Mucosa of descending colon (tissue), 3 donors: Measurements from ENCODE around the gene MECR. TPM values are rescaled to one million over a fixed set of nuclear protein-coding genes. Genes with fewer than 3 reads are reported as not detected.

Experiments used
- ATAC-seq: fragments of 200-7000 bp; cut with Tn5 transposase; one replicate; pipeline ENCODE4 v1.9.1; 2020; ENCODE audit warnings: mild to moderate bottlenecking, moderate library complexity
- DNase-seq, 3 donors: peaks; one replicate each; pipeline ENCODE4 v3.0.0-alpha.2; 2020
- H3K36me3 ChIP-seq: fragments of 200-600 bp; one replicate; pipeline ENCODE4 v1.8.0; 2021; ENCODE audit warnings: low read depth, mild to moderate bottlenecking
- H3K4me1 ChIP-seq: fragments of 200-600 bp; one replicate; pipeline ENCODE4 v1.8.0; 2021; ENCODE audit warnings: low read depth, mild to moderate bottlenecking
- H3K4me3 ChIP-seq: fragments of 200-600 bp; one replicate; pipeline ENCODE4 v1.8.0; 2021; ENCODE audit warnings: mild to moderate bottlenecking
- H3K9me3 ChIP-seq: fragments of 200-600 bp; one replicate; pipeline ENCODE4 v1.8.0; 2021; ENCODE audit warnings: mild to moderate bottlenecking
- CTCF ChIP-seq: fragments of 200-600 bp; IDR thresholded peaks from one replicate; pipeline ENCODE4 v1.8.0; 2022; ENCODE audit warnings: antibody characterized with exemption, mild to moderate bottlenecking
- intact Hi-C, 2 donors: fragments of 100-400 bp; cut with DNase I in 1 of 2; cut with micrococcal nuclease in 1 of 2; formaldehyde crosslinking; loops; one replicate each; pipeline versions ENCODE4 v1.11.0 to v1.11.1; 2022; cut with DNase I, micrococcal nuclease
- total RNA-seq, 3 donors: library from RNA; stranded (reverse); fragmentation: NEBNext Ultra II Directional in 2 of 3; extraction: Animal tissue kit (Norgen Biotek cat#: 25700) in 2 of 3; gene quantifications; one replicate each; pipeline versions ENCODE4 v1.2.1 to v1.2.4, GENCODE V29; 2021 to 2023
- donor health status: DM: no; HTN: no; CAD: no; lungs with moderate emphysema.
- donor health status: DM: no; HTN: no; CAD: no.
- donor health status: DM: no; HTN: yes; CAD: no.

MECR gene
- total RNA-seq, 3 donors from 2014 or later: 18.3 to 20.8 (median 19.5) TPM

- no peak for ATAC-seq
Observed at GRCh38 chr1:29258189-29258975, 27.6 kb upstream of the MECR start.

GRCh38 chr1:29256979-29257804 is 26.5 kb upstream of the MECR start:
- TF ChIP-seq CTCF: no peak

More at GRCh38 chr1:29258189-29258975, 27.6 kb upstream of the MECR start:
- Histone ChIP-seq H3K4me3 (no peak overlapping the region), H3K9me3 (no peaks in the 10 kb centered on the region), H3K4me1 (peaks cover 8% of the 10 kb centered on the region), H3K36me3 (no peaks in the 10 kb centered on the region)
- intact Hi-C loops: no loop called here
- TF ChIP-seq CTCF: no peak
- DNase-seq: no peak

GRCh38 chr1:29256394-29256793 is 25.7 kb upstream of the MECR start:
- TF ChIP-seq CTCF: no peak
- peak; percentile 19 for ATAC-seq
- no peaks in the 10 kb centered on the region for H3K9me3 ChIP-seq
- no peak overlapping the region for H3K4me3 ChIP-seq
- DNase-seq: no peak
- no peaks in the 10 kb centered on the region for H3K36me3 ChIP-seq
- H3K4me1 ChIP-seq: peaks cover 8% of the 10 kb centered on the region
- intact Hi-C loops: no loop called here

More at GRCh38 chr1:29256979-29257804, 26.5 kb upstream of the MECR start:
- no peaks in the 10 kb centered on the region for H3K9me3 ChIP-seq
- ATAC-seq (no peak), DNase-seq (no peak)
- intact Hi-C loops: no loop called here
- H3K36me3 ChIP-seq: no peaks in the 10 kb centered on the region
- no peak overlapping the region for H3K4me3 ChIP-seq
- H3K4me1 ChIP-seq: peaks cover 8% of the 10 kb centered on the region

- Histone ChIP-seq H3K4me1 (peaks cover 8% of the 10 kb centered on the region), H3K9me3 (no peaks in the 10 kb centered on the region), H3K36me3 (no peaks in the 10 kb centered on the region), H3K4me3 (no peak overlapping the region)
- no peak for DNase-seq
- TF ChIP-seq CTCF: no peak
- intact Hi-C loops: no loop called here
- no peak for ATAC-seq
Observed at GRCh38 chr1:29255134-29255666, 24.5 kb upstream of the MECR start.

GRCh38 chr1:29254346-29254745 is 23.6 kb upstream of the MECR start:
- no peak for TF ChIP-seq CTCF
- Histone ChIP-seq H3K36me3 (no peaks in the 10 kb centered on the region), H3K4me1 (peaks cover 3% of the 10 kb centered on the region), H3K9me3 (no peaks in the 10 kb centered on the region), H3K4me3 (no peak overlapping the region)
- no peak for DNase-seq
- no peak for ATAC-seq
- intact Hi-C loops: no loop called here
